Measurements from ENCODE around the gene FBXO5. TPM values are rescaled to one million over a fixed set of nuclear protein-coding genes. Genes with fewer than 3 reads are reported as not detected.
"Not testable (repeated sequence)": the region's sequence is repeated elsewhere in the genome, so short reads cannot be mapped to it uniquely, and the experiment has no call there.

Gene FBXO5
- total RNA-seq, 2 donors from 2014 or later: 7.4 to 16.2 TPM

DNA sequence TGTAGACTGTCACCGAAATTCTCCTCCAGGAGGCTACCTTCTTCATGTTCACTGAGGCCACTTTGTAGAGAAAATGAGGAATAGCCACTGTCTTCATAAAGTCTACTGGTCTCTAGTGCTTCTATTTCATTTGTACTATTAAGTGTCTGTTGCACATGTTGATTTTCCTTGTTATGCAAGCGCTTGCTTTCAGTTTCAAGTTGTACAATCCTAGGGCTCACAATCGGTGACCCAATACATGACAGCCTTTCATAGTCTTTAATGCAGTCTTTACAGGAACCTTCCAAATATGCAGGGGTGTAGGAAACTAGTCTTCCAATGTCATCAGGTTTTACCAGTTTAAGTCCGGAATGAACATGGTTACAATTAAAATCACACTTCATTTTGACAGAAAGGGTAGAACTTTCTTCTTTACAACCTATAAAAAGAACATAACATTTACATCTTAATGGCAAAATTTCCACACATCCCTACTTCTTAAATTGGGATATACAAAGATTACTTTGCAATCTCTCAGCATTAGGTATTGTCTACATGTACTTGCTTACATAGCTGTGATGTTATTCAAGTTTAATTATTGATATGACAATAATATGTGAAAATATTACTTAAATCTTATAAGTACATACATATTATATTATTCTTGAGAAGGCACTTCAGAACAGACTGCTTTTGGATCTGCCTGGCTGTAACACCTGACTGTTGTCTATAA lies 7.5 kb downstream of the FBXO5 start:
- DNase-seq: no peak
- TF ChIP-seq CTCF (IDR thresholded peaks at IDR 0.05): no peak
- H3K27me3 ChIP-seq: no peaks in the 10 kb centered on the region
- no peak overlapping the region for H3K27ac ChIP-seq
- H3K9ac ChIP-seq (ENCODE audit: low read depth in 2 of 2, low read length in 2 of 2): no peak overlapping the region
- no peaks in the 10 kb centered on the region for H3K9me3 ChIP-seq
- H3K36me3 ChIP-seq: no peaks in the 10 kb centered on the region
- intact Hi-C loops (cut with DNase I): no loop called here
- no peaks in the 10 kb centered on the region for H3K4me1 ChIP-seq
- H3K4me3 ChIP-seq: no peak overlapping the region

GRCh38 chr6:152973916-152974315 lies 8.9 kb downstream of the FBXO5 start:
- no peak for DNase-seq
- intact Hi-C loops (cut with DNase I): no loop called here
- no peak overlapping the region for H3K27ac ChIP-seq
- H3K4me1 ChIP-seq: no peaks in the 10 kb centered on the region
- H3K9me3 ChIP-seq: no peaks in the 10 kb centered on the region
- no peaks in the 10 kb centered on the region for H3K27me3 ChIP-seq
- no peak for TF ChIP-seq CTCF (IDR thresholded peaks at IDR 0.05)
- H3K9ac ChIP-seq (ENCODE audit: low read depth in 2 of 2, low read length in 2 of 2): no peak overlapping the region
- no peaks in the 10 kb centered on the region for H3K36me3 ChIP-seq
- H3K4me3 ChIP-seq: no peak overlapping the region

GRCh38 chr6:152969688-152970418 lies 13.0 kb downstream of the FBXO5 start:
- Histone ChIP-seq H3K9me3 (no peaks in the 10 kb centered on the region), H3K4me1 (no peaks in the 10 kb centered on the region), H3K36me3 (no peaks in the 10 kb centered on the region), H3K27ac (no peak overlapping the region), H3K9ac (ENCODE audit: low read depth in 2 of 2, low read length in 2 of 2) (no peak overlapping the region), H3K27me3 (no peaks in the 10 kb centered on the region), H3K4me3 (no peak overlapping the region)
- no peak for DNase-seq
- no peak for TF ChIP-seq CTCF (IDR thresholded peaks at IDR 0.05)
- intact Hi-C loops (cut with DNase I): no loop called here

- H3K4me1 ChIP-seq; H3K27me3 ChIP-seq; H3K9ac ChIP-seq (ENCODE audit: low read depth in 2 of 2, low read length in 2 of 2); intact Hi-C loops (cut with DNase I); DNase-seq; H3K27ac ChIP-seq; H3K4me3 ChIP-seq; H3K36me3 ChIP-seq; H3K9me3 ChIP-seq: not testable (repeated sequence)
Measured at GRCh38 chr6:152966168-152966894, 16.5 kb downstream of the FBXO5 start.

GRCh38 chr6:152959333-152959732 lies 23.5 kb downstream of the FBXO5 start:
- Histone ChIP-seq H3K9ac (ENCODE audit: low read depth in 2 of 2, low read length in 2 of 2) (no peak overlapping the region), H3K4me3 (no peak overlapping the region), H3K9me3 (no peaks in the 10 kb centered on the region), H3K36me3 (no peaks in the 10 kb centered on the region), H3K27me3 (no peaks in the 10 kb centered on the region), H3K27ac (no peak overlapping the region), H3K4me1 (no peaks in the 10 kb centered on the region)
- no peak for TF ChIP-seq CTCF (IDR thresholded peaks at IDR 0.05)
- intact Hi-C loops (cut with DNase I): no loop called here
- DNase-seq: no peak
